Lower leg skin (tissue), 4 donors: ENCODE measurements around the gene HAND1. TPM values are rescaled to one million over a fixed set of nuclear protein-coding genes. Genes with fewer than 3 reads are reported as not detected.
A peak's percentile ranks its signal among the peaks of the same experiment; 100 is the strongest.

ENCODE experiments used
- DNase-seq, 2 donors: peaks; one replicate each; pipeline ENCODE4 v3.0.0-alpha.2; 2019; ENCODE audit warnings: low spot score in 2 of 2
- H3K4me3 ChIP-seq: fragments of 200-600 bp; sonication (generic); 2 replicates; pipeline ENCODE4 v1.5.1; 2017; ENCODE audit warnings: mild to moderate bottlenecking, low read depth; ENCODE audit not compliant: poor library complexity, severe bottlenecking
- POLR2A ChIP-seq, 2 donors: fragments of 450-650 bp; IDR thresholded peaks; one replicate each; pipeline ENCODE4 v1.6.1; 2016 to 2017; ENCODE audit warnings: antibody characterized with exemption in 2 of 2, mild to moderate bottlenecking in 1 of 2, moderate library complexity in 1 of 2
- WGBS, 2 donors: methylation state at CpG; one replicate each; pipeline ENCODE4 v1.1.5; 2018; 5-methylcytosine and 5-hydroxymethylcytosine counted together
- intact Hi-C: fragments of 100-400 bp; cut with DNase I; formaldehyde crosslinking; loops from one replicate; pipeline ENCODE4 v1.15.0; 2023; ENCODE audit warnings: low total_unique reads
- total RNA-seq, 4 donors: library from RNA; depleted of rRNA; stranded (reverse); fragments of >200 nt; gene quantifications; one replicate each; pipeline ENCODE4 v1.1.0, GENCODE V29; 2016
- TF ChIP-seq, protein P1 (sequence below), 3 donors: fragments of 450-650 bp; IDR thresholded peaks; one replicate each; pipeline ENCODE4 v1.5.1; 2016; ENCODE audit warnings: antibody characterized with exemption in 3 of 3, mild to moderate bottlenecking in 3 of 3, moderate library complexity in 2 of 3

HAND1 gene
- total RNA-seq: not detected

DNA sequence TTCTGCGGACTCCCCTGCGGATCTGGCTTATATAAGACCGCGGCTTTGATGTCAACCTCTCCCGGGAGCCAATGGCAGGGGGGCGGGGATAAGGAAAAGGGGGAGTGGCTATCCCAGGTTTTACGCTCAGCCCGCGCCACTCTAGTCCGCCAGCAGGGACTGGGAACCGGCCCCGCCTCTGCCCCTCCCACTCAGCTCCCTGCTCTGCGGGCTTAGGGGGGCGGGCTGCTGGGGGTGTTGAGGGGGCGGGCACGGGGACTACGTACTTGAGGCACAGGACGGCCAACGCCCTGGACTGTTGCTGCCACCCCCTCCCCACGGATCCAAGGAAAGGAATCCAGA lies at the start of gene HAND1:
HAND1 (minus strand) TSS at position 4 of the 342 bp plus-strand sequence. CDS start 219 bp downstream, outside the sequence.
- WGBS, 2 donors: 2 to 3% methylated on average over 18 to 20 of the region's 20 CpGs
- no peak within 1 kb of the TSS for H3K4me3 ChIP-seq
- intact Hi-C loops: no loop called here
- no peak for TF ChIP-seq POLR2A (IDR thresholded peaks at IDR 0.05)
- TF ChIP-seq, protein P1, sequence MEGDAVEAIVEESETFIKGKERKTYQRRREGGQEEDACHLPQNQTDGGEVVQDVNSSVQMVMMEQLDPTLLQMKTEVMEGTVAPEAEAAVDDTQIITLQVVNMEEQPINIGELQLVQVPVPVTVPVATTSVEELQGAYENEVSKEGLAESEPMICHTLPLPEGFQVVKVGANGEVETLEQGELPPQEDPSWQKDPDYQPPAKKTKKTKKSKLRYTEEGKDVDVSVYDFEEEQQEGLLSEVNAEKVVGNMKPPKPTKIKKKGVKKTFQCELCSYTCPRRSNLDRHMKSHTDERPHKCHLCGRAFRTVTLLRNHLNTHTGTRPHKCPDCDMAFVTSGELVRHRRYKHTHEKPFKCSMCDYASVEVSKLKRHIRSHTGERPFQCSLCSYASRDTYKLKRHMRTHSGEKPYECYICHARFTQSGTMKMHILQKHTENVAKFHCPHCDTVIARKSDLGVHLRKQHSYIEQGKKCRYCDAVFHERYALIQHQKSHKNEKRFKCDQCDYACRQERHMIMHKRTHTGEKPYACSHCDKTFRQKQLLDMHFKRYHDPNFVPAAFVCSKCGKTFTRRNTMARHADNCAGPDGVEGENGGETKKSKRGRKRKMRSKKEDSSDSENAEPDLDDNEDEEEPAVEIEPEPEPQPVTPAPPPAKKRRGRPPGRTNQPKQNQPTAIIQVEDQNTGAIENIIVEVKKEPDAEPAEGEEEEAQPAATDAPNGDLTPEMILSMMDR (IDR thresholded peaks at IDR 0.05): no peak
- peak in 1 of 2 donors; percentile 86 for DNase-seq

DNA sequence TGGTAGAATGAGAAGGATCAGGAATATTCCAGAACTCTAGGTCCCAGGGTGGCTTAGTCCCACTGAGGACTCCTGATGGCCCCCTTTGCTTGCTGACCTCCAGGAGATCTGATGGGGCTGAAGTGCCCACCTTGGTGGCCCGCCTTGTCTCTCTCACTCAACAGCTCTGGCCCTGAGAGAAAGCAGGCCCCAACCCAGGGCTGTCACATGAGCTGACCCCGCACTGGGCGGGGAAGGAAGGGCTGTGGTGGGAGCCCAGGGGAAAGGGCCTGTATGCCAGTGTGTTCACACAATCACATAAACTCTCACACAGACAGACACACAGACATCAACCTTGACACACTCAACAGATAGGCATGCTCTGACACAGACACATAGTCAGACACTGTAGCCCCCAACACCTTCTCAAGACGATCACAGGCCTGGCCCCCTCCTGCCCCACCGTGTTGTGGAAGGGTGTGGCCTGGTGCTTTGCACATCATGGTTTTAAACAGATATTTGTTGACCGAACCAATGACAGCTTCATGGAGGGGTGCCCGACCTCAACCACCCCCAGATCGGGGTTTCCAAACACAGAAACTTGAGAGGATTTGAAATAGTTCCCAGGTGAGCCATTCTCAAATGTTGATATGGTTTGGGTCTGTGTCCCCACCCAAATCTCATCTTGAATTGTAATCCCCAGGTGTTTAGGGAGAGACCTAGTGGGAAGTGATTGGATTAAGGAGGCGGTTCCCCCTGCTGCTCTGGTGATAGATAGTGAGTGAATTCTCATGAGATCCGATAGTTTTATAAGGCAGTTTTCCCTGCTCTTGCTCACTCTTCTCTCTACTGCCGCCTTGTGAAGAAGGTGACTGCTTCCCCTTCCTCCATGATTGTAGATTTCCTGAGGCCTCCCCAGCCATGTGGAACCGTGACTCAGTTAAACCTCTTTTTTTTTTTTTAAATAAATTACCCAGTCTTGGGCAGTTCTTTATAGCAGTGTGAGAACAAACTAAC lies 48.5 kb upstream of the HAND1 start:
- DNase-seq: no peak
- H3K4me3 ChIP-seq: no peak overlapping the region
- intact Hi-C loops: no loop called here
- no peak for TF ChIP-seq POLR2A (IDR thresholded peaks at IDR 0.05)
- TF ChIP-seq, protein P1 (IDR thresholded peaks at IDR 0.05): no peak
- WGBS, 2 donors: 88 to 91% methylated on average over 12 of the region's 12 CpGs

DNA sequence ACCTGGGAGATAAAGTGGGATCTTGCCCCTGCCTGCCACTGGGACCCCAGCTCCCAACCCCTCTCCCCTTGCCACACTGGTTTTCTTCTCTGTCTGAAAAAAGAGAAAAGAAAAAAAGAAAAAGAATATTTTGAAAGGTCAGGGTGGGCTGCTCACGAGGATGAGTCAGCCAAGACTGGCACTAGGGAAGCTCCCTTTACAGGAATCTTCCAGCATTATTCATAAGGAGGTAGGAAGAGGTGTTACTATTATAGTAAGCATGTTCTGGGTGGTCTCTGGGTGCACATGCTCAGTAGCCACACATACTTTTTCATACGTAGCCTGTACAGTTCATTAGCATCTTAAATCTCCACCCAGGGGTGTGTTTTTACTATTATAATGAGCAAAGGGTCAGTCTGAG lies 46.8 kb upstream of the HAND1 start:
- WGBS, 2 donors: 63 to 69% methylated on average over 2 of the region's 2 CpGs
- intact Hi-C loops: no loop called here
- DNase-seq: no peak
- TF ChIP-seq, protein P1 (IDR thresholded peaks at IDR 0.05): no peak
- TF ChIP-seq POLR2A (IDR thresholded peaks at IDR 0.05): no peak
- H3K4me3 ChIP-seq: no peak overlapping the region

DNA sequence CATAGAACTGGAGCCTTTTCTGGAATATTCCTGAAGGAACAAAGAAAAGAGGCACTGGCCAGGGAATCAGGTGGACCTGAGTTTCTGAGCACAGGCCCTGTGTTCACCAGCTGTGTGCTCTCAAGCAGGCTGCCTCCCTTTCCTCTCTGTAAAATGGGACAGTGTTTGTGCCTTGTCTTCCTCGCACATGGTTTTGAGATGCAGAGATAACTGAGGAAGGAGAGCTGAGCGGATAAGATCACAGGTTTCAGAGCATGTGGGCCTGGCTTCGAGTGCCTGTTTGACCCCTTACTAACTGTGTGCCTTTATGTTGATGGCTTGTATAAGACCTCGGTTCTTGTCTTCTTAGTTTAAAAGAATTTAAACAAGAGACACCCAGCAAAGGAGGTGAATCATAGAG lies 46.2 kb upstream of the HAND1 start:
- no peak overlapping the region for H3K4me3 ChIP-seq
- intact Hi-C loops: no loop called here
- WGBS, 2 donors: 80 to 82% methylated on average over 4 of the region's 4 CpGs
- TF ChIP-seq POLR2A (IDR thresholded peaks at IDR 0.05): no peak
- TF ChIP-seq, protein P1 (IDR thresholded peaks at IDR 0.05): no peak
- no peak for DNase-seq

DNA sequence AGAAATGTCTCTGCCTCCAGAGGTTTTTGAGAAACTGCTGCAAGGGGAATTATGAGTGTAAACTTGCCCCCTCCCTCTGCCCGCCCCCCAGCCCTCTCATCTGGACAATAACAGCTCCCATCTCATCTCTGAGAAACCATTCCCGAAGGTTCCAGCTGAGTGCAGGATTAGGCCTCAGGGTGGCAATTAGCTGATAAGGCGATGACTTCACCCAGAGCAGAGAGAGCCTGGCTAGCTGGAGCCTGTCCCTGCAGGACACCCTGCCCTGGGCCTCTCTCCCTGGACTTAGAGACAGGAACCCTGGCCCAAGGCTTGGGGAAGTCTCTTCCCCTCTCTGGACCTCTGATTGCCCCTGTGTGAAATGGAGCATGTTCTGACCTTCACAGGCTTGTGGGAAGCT lies 45.7 kb upstream of the HAND1 start:
- H3K4me3 ChIP-seq: no peak overlapping the region
- DNase-seq: no peak
- TF ChIP-seq POLR2A (IDR thresholded peaks at IDR 0.05): no peak
- TF ChIP-seq, protein P1 (IDR thresholded peaks at IDR 0.05): no peak
- intact Hi-C loops: no loop called here
- 36 to 47% methylated on average over 3 of the region's 3 CpGs for WGBS, 2 donors
